Nephron (organoid): Measurements from ENCODE around the gene RSRC1.
"Not testable (repeated sequence)": the region's sequence is repeated elsewhere in the genome, so short reads cannot be mapped to it uniquely, and the experiment has no call there.

Experiments
- H3K27ac Mint-ChIP-seq, 3 experiments: 2 replicates each; pipeline ENCODE4 v1.8.0; 2020; ENCODE audit warnings: mixed read lengths in 3 of 3, mild to moderate bottlenecking in 2 of 3, moderate library complexity in 1 of 3
- H3K27me3 Mint-ChIP-seq: 2 replicates; pipeline ENCODE4 v1.8.0; 2021; ENCODE audit warnings: low read depth, mild to moderate bottlenecking, moderate library complexity, mixed read lengths
- H3K36me3 Mint-ChIP-seq: 2 replicates; pipeline ENCODE4 v1.8.0; 2020; ENCODE audit warnings: low read depth, mixed read lengths
- H3K4me1 Mint-ChIP-seq: 2 replicates; pipeline ENCODE4 v1.8.0; 2020; ENCODE audit warnings: mixed read lengths
- H3K4me3 Mint-ChIP-seq, 3 experiments: 2 replicates each; pipeline ENCODE4 v1.8.0; 2020; ENCODE audit warnings: mild to moderate bottlenecking in 3 of 3, mixed read lengths in 3 of 3, moderate library complexity in 2 of 3
- H3K9me3 Mint-ChIP-seq: 2 replicates; pipeline ENCODE4 v1.8.0; 2020; ENCODE audit warnings: mixed read lengths
- TF ChIP-seq, protein P1 (sequence below), 3 experiments: fragments of 200-600 bp; sonication (generic); IDR thresholded peaks; one replicate each; pipeline ENCODE4 v1.5.0; 2021; ENCODE audit warnings: antibody characterized with exemption in 3 of 3; ENCODE audit not compliant: unreplicated experiment in 3 of 3

Gene RSRC1

GRCh38 chr3:158312560-158313141 is 202.8 kb downstream of the RSRC1 start:
- no peaks in the 10 kb centered on the region for H3K36me3 Mint-ChIP-seq
- H3K27ac Mint-ChIP-seq = no peak overlapping the region
- H3K27me3 Mint-ChIP-seq = no peaks in the 10 kb centered on the region
- no peak overlapping the region for H3K4me3 Mint-ChIP-seq
- TF ChIP-seq, protein P1, sequence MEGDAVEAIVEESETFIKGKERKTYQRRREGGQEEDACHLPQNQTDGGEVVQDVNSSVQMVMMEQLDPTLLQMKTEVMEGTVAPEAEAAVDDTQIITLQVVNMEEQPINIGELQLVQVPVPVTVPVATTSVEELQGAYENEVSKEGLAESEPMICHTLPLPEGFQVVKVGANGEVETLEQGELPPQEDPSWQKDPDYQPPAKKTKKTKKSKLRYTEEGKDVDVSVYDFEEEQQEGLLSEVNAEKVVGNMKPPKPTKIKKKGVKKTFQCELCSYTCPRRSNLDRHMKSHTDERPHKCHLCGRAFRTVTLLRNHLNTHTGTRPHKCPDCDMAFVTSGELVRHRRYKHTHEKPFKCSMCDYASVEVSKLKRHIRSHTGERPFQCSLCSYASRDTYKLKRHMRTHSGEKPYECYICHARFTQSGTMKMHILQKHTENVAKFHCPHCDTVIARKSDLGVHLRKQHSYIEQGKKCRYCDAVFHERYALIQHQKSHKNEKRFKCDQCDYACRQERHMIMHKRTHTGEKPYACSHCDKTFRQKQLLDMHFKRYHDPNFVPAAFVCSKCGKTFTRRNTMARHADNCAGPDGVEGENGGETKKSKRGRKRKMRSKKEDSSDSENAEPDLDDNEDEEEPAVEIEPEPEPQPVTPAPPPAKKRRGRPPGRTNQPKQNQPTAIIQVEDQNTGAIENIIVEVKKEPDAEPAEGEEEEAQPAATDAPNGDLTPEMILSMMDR (IDR thresholded peaks at IDR 0.05; ENCODE audit: unreplicated experiment in 3 of 3) = no peak
- H3K9me3 Mint-ChIP-seq = no peaks in the 10 kb centered on the region
- H3K4me1 Mint-ChIP-seq = no peaks in the 10 kb centered on the region

GRCh38 chr3:158313338-158313927 is 203.5 kb downstream of the RSRC1 start:
- no peak overlapping the region for H3K27ac Mint-ChIP-seq
- H3K27me3 Mint-ChIP-seq = no peaks in the 10 kb centered on the region
- TF ChIP-seq, protein P1 (IDR thresholded peaks at IDR 0.05; ENCODE audit: unreplicated experiment in 3 of 3) = peak; percentile 50 to 77 (median 51)
- H3K9me3 Mint-ChIP-seq = no peaks in the 10 kb centered on the region
- no peak overlapping the region for H3K4me3 Mint-ChIP-seq
- no peaks in the 10 kb centered on the region for H3K4me1 Mint-ChIP-seq
- H3K36me3 Mint-ChIP-seq = no peaks in the 10 kb centered on the region

DNA sequence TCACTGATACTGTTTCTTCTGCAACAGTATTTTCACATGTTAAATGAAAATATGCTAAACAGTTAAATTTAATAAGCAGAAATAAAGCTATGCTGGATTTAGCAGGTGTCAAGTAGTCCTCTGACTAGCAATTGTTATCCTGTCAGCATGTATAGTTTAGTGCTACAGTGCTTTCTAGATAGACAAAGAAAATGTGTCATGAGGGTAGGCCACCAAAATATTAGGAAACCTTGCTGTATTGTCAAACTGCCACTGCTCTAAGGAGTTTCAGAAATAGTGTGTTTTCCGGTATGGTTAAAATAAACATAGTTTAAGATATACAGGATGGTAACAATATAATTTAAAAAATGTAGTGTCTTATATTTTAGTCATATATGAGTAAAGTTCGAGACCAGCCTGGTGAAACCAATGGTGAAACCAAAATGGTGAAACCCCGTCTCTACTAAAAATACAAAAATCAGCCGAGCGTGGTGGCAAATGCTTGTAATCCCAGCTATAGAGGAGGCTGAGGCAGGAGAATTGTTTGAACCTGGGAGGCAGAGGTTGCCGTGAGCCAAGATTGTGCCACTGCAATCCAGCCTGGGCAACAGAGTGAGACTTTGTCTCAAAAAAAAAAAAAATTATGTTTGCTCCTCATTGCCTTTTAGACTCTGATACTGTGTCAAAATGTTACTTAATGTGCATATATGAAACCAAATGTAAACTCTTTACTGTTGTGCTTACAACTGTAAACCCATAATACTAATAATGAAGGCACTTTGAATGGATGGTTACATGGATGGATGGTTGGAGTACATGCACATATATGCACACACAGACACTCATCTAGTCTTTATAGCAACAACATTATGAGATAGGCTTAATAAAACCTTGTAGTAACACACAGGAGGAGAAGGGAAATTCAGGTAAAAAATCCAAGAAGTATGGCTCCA is 204.8 kb downstream of the RSRC1 start:
- H3K27me3 Mint-ChIP-seq = no peaks in the 10 kb centered on the region
- no peaks in the 10 kb centered on the region for H3K4me1 Mint-ChIP-seq
- TF ChIP-seq, protein P1 (IDR thresholded peaks at IDR 0.05; ENCODE audit: unreplicated experiment in 3 of 3) = no peak
- H3K9me3 Mint-ChIP-seq = no peaks in the 10 kb centered on the region
- no peak overlapping the region for H3K27ac Mint-ChIP-seq
- no peaks in the 10 kb centered on the region for H3K36me3 Mint-ChIP-seq
- no peak overlapping the region for H3K4me3 Mint-ChIP-seq

GRCh38 chr3:158329696-158330441 is 220.0 kb downstream of the RSRC1 start:
- peaks cover 20% of the 10 kb centered on the region for H3K9me3 Mint-ChIP-seq
- not testable (repeated sequence) for H3K4me1 Mint-ChIP-seq, H3K36me3 Mint-ChIP-seq, H3K27me3 Mint-ChIP-seq
- H3K27ac Mint-ChIP-seq = peak overlapping the region in 2 of 3 experiments; percentile 13 to 68
- peak overlapping the region; percentile 70 to 81 (median 76) for H3K4me3 Mint-ChIP-seq

DNA sequence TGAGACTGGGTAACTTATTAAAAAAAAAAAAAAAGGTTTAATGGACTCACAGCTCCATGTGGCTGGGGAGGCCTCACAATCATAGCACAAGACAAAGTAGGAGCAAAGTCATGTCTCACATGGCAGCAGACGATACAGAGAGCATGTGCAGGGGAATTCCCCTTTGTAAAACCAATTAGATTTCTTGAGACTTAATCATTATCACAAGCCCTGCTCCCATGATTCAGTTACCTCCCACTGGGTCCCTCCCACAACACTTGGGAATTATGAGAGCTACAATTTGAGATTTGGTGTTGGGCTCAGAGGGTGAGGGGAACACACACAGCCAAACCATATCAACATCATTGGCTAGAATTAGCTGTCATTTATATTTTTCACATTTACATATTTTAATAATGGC is 221.0 kb downstream of the RSRC1 start:
- TF ChIP-seq, protein P1 (IDR thresholded peaks at IDR 0.05; ENCODE audit: unreplicated experiment in 3 of 3) = no peak
- Mint-ChIP-seq H3K9me3 (peaks cover 20% of the 10 kb centered on the region), H3K27me3 (no peaks in the 10 kb centered on the region), H3K27ac (no peak overlapping the region), H3K4me3 (no peak overlapping the region), H3K36me3 (no peaks in the 10 kb centered on the region), H3K4me1 (no peaks in the 10 kb centered on the region)

- TF ChIP-seq, protein P1 (IDR thresholded peaks at IDR 0.05; ENCODE audit: unreplicated experiment in 3 of 3) = no peak
- peaks cover 6% of the 10 kb centered on the region for H3K9me3 Mint-ChIP-seq
- no peak overlapping the region for H3K27ac Mint-ChIP-seq
- no peaks in the 10 kb centered on the region for H3K36me3 Mint-ChIP-seq
- H3K4me3 Mint-ChIP-seq = no peak overlapping the region
- H3K27me3 Mint-ChIP-seq = no peaks in the 10 kb centered on the region
- H3K4me1 Mint-ChIP-seq = no peaks in the 10 kb centered on the region
Measured at GRCh38 chr3:158333736-158334135, 223.8 kb downstream of the RSRC1 start.
